Parathyroid adenoma (tissue), 2 donors: ENCODE results near the gene RD3L.
"Not testable (repeated sequence)": the region's sequence is repeated elsewhere in the genome, so short reads cannot be mapped to it uniquely, and the experiment has no call there.

Experiments used
- H2AFZ ChIP-seq: fragments of 300-600 bp; sonication (generic); one replicate; pipeline ENCODE4 v1.7.0; 2017; ENCODE audit warnings: antibody characterized with exemption, mild to moderate bottlenecking
- H3K27ac ChIP-seq: fragments of 300-600 bp; sonication (generic); one replicate; pipeline ENCODE4 v1.7.0; 2017
- H3K27me3 ChIP-seq: fragments of 300-600 bp; sonication (generic); one replicate; pipeline ENCODE4 v1.7.0; 2017; ENCODE audit warnings: low read length; ENCODE audit not compliant: control insufficient read depth, insufficient read depth
- H3K36me3 ChIP-seq: fragments of 300-600 bp; sonication (generic); one replicate; pipeline ENCODE4 v1.7.0; 2017; ENCODE audit warnings: low read length; ENCODE audit not compliant: control insufficient read depth, insufficient read depth
- H3K4me1 ChIP-seq: fragments of 300-600 bp; sonication (generic); one replicate; pipeline ENCODE4 v1.7.0; 2017; ENCODE audit warnings: control low read depth
- H3K4me2 ChIP-seq: fragments of 300-600 bp; sonication (generic); one replicate; pipeline ENCODE4 v1.7.0; 2017; ENCODE audit warnings: low read length
- H3K4me3 ChIP-seq: fragments of 300-600 bp; sonication (generic); one replicate; pipeline ENCODE4 v1.7.0; 2017; ENCODE audit warnings: low read depth, low read length
- H3K79me2 ChIP-seq: fragments of 300-600 bp; sonication (generic); one replicate; pipeline ENCODE4 v1.7.0; 2017; ENCODE audit warnings: control low read depth
- H3K9ac ChIP-seq: fragments of 300-600 bp; sonication (generic); one replicate; pipeline ENCODE4 v1.7.0; 2017; ENCODE audit warnings: mild to moderate bottlenecking
- H3K9me3 ChIP-seq: fragments of 300-600 bp; sonication (generic); one replicate; pipeline ENCODE4 v1.7.0; 2017; ENCODE audit warnings: low read length; ENCODE audit not compliant: control insufficient read depth
- CTCF ChIP-seq: fragments of 300-600 bp; sonication (generic); IDR thresholded peaks from one replicate; pipeline ENCODE4 v1.7.0; 2017; ENCODE audit warnings: antibody characterized with exemption, mild to moderate bottlenecking
- donor health status: primary hyperparathyroidism.

The RD3L gene

GRCh38 chr14:103925316-103925715 is 17.0 kb downstream of the RD3L start:
- H3K36me3 ChIP-seq = no peaks in the 10 kb centered on the region
- H2AFZ ChIP-seq = no peak overlapping the region
- no peak overlapping the region for H3K4me2 ChIP-seq
- H3K4me1 ChIP-seq = no peaks in the 10 kb centered on the region
- H3K4me3 ChIP-seq = no peak overlapping the region
- H3K9ac ChIP-seq = no peak overlapping the region
- H3K9me3 ChIP-seq = no peaks in the 10 kb centered on the region
- H3K27ac ChIP-seq = no peak overlapping the region
- TF ChIP-seq CTCF = no peak
- H3K27me3 ChIP-seq = no peaks in the 10 kb centered on the region
- peaks cover 10% of the 10 kb centered on the region for H3K79me2 ChIP-seq

GRCh38 chr14:103923863-103924262 is 18.5 kb downstream of the RD3L start:
- H3K9me3 ChIP-seq = no peaks in the 10 kb centered on the region
- H3K9ac ChIP-seq = no peak overlapping the region
- H3K4me1 ChIP-seq = no peaks in the 10 kb centered on the region
- no peaks in the 10 kb centered on the region for H3K27me3 ChIP-seq
- no peak overlapping the region for H3K4me2 ChIP-seq
- no peaks in the 10 kb centered on the region for H3K36me3 ChIP-seq
- peaks cover 24% of the 10 kb centered on the region for H3K79me2 ChIP-seq
- peak overlapping the region; percentile 25 for H2AFZ ChIP-seq
- TF ChIP-seq CTCF = no peak
- H3K27ac ChIP-seq = no peak overlapping the region
- no peak overlapping the region for H3K4me3 ChIP-seq

- H3K9ac ChIP-seq, H3K36me3 ChIP-seq, H3K4me1 ChIP-seq, H3K27me3 ChIP-seq, H3K27ac ChIP-seq, H3K4me3 ChIP-seq, H3K9me3 ChIP-seq: not testable (repeated sequence)
- Histone ChIP-seq H3K79me2 (peaks cover 40% of the 10 kb centered on the region), H2AFZ (peak overlapping the region; percentile 87), H3K4me2 (peak overlapping the region; percentile 48)
Observed at GRCh38 chr14:103921855-103922200, 20.5 kb downstream of the RD3L start.

GRCh38 chr14:103920981-103921854 is 21.1 kb downstream of the RD3L start:
- peak overlapping the region; percentile 87 for H2AFZ ChIP-seq
- H3K9me3 ChIP-seq = no peaks in the 10 kb centered on the region
- H3K36me3 ChIP-seq = no peaks in the 10 kb centered on the region
- TF ChIP-seq CTCF = peak; percentile 98
- H3K4me2 ChIP-seq = peak overlapping the region; percentile 90
- peak overlapping the region; percentile 98 for H3K4me3 ChIP-seq
- H3K27me3 ChIP-seq = no peaks in the 10 kb centered on the region
- peak overlapping the region; percentile 73 for H3K9ac ChIP-seq
- no peaks in the 10 kb centered on the region for H3K4me1 ChIP-seq
- H3K79me2 ChIP-seq = peaks cover 43% of the 10 kb centered on the region
- peak overlapping the region; percentile 84 for H3K27ac ChIP-seq

- peaks cover 47% of the 10 kb centered on the region for H3K79me2 ChIP-seq
- H3K4me3 ChIP-seq = no peak overlapping the region
- H3K9ac ChIP-seq = no peak overlapping the region
- no peaks in the 10 kb centered on the region for H3K9me3 ChIP-seq
- no peak for TF ChIP-seq CTCF
- H3K4me1 ChIP-seq = no peaks in the 10 kb centered on the region
- no peak overlapping the region for H2AFZ ChIP-seq
- no peaks in the 10 kb centered on the region for H3K36me3 ChIP-seq
- H3K4me2 ChIP-seq = no peak overlapping the region
- H3K27me3 ChIP-seq = no peaks in the 10 kb centered on the region
- H3K27ac ChIP-seq = no peak overlapping the region
Observed at GRCh38 chr14:103916636-103917262, 25.6 kb downstream of the RD3L start.
